HG02798 (cell line): ENCODE results near the gene UBE2G2.
"Not testable (repeated sequence)": the region's sequence is repeated elsewhere in the genome, so short reads cannot be mapped to it uniquely, and the experiment has no call there.

ENCODE experiments used
- ATAC-seq: cut with Tn5 transposase; IDR thresholded peaks from one replicate; pipeline ENCODE4 v1.9.1; 2021; ENCODE audit warnings: mild to moderate bottlenecking; ENCODE audit not compliant: unreplicated experiment, poor library complexity

Gene UBE2G2

DNA sequence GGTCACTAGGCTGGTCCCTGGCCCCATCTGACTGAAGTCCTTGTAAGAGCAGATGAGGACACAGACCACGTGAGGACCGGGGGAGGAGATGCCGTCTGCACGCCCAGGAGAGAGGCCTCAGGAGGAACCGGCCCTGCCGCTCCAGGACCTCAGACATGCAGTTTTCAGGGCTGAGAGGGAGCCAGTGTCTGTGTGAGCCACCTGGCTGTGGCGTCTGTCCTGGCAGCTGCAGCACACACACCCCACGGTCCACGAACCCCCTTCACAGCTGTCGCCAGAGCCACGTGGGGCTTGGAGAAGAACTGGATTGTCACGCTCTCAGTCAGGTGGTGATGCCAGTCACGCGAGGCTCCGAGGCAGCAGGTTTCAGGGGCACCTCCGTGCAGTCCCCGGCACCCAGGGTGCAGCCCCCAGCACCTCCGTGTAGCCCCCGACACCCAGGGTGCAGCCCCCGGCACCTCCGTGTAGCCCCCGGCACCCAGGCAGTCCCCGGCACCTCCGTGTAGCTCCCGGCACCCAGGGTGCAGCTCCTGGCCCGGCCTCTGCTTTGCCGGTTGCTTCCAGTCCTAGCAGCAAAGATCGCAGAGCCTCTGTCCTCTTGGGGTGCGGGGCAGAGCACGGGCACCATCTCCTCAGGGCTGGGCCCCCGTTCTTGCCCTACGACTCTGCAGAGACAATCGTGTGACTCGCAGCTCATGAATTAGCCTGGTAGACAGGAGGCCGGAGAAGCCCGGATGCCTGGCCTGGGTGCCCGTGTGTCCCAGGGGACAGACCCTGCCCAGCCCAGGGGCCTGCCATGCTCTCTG lies 35.2 kb upstream of the UBE2G2 start:
- ATAC-seq = no peak

- ATAC-seq = no peak
Measured at GRCh38 chr21:44836349-44836665, 34.7 kb upstream of the UBE2G2 start.

- no peak for ATAC-seq
Measured at GRCh38 chr21:44835647-44835973, 34.0 kb upstream of the UBE2G2 start.

GRCh38 chr21:44834951-44835646 lies 33.5 kb upstream of the UBE2G2 start:
- ATAC-seq = no peak

GRCh38 chr21:44834231-44834950 lies 32.8 kb upstream of the UBE2G2 start:
- no peak for ATAC-seq

GRCh38 chr21:44833663-44834062 lies 32.0 kb upstream of the UBE2G2 start:
- ATAC-seq = no peak

DNA sequence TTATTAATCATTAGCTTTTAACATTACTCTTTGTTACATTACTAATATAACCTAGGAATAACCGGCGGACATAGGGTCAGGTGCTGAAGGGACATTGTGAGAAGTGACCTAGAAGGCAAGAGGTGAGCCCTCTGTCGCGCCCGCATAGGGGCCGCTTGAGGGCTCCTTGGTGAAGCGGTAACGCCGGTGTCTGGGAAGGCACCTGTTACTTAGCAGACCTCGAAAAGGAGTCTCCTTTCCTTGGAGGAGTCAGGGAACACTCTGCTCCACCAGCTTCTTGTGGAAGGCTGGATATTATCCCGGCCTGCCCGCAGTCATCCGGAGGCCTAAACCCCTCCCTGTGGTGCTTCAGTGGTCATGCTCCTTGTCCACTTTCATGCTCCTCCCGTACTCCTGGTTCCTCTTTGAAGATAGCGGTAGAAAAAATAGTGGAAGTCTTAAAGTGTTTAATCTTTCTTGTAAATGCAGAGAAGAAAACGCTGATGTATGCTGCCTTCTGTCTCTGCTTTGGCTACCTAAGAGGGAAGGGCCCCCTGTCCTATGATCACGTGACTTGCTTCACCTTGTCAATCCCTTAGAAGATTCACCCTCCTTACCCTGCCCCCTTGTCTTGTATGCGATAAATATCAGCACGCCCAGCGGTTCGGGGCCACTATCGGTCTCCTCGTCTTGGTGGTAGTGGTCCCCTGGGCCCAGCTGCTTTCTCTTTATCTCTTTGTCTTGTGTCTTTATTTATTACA lies 31.1 kb upstream of the UBE2G2 start:
- not testable (repeated sequence) for ATAC-seq

GRCh38 chr21:44831227-44831860 lies 29.7 kb upstream of the UBE2G2 start:
- ATAC-seq = no peak

GRCh38 chr21:44829507-44830092 lies 28.0 kb upstream of the UBE2G2 start:
- ATAC-seq = no peak

- no peak for ATAC-seq
Measured at GRCh38 chr21:44828362-44829056, 26.9 kb upstream of the UBE2G2 start.

DNA sequence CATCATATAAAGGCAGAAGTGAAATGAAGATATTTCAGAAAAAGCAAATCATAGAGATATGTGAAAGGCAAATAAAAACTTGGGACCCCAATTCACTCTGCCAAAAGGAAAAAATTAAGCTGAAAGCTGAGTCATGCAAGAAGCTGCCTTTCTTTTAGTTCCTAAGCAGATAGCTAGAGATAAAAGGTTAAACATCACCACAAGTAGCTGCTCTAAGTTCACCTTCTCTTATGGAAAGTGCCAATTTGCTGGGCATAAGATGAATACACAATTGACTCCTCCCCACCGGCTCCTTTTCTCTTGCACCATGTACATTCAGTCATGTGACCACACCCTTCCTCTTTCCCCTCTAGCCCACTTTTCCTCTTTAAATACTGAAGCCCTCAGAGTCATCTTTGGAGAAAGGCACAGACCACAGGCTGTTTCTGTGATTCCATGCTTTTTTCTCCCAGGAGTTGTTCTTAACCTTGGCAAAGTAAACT lies 21.6 kb upstream of the UBE2G2 start:
- no peak for ATAC-seq

- no peak for ATAC-seq
Measured at GRCh38 chr21:44822484-44823178, 21.0 kb upstream of the UBE2G2 start.

DNA sequence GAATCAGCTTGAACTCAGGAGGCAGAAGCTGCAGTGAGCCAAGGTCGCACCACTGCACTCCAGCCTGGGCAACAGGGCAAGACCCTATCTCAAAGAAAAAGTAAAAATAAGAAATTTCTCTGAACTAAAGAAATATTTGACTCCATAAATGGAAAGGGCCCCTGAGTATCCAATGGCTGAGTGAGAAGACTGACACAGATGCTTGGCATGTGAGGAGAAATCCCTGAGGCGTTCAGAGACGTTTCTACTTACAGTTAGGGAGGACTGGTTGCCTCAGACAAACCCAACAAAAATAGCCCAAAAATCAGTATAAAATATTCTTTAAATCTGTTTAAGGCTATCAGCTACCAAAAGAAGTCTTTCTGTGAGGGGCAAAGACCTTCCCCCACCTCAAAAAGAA lies 19.2 kb upstream of the UBE2G2 start:
- no peak for ATAC-seq

DNA sequence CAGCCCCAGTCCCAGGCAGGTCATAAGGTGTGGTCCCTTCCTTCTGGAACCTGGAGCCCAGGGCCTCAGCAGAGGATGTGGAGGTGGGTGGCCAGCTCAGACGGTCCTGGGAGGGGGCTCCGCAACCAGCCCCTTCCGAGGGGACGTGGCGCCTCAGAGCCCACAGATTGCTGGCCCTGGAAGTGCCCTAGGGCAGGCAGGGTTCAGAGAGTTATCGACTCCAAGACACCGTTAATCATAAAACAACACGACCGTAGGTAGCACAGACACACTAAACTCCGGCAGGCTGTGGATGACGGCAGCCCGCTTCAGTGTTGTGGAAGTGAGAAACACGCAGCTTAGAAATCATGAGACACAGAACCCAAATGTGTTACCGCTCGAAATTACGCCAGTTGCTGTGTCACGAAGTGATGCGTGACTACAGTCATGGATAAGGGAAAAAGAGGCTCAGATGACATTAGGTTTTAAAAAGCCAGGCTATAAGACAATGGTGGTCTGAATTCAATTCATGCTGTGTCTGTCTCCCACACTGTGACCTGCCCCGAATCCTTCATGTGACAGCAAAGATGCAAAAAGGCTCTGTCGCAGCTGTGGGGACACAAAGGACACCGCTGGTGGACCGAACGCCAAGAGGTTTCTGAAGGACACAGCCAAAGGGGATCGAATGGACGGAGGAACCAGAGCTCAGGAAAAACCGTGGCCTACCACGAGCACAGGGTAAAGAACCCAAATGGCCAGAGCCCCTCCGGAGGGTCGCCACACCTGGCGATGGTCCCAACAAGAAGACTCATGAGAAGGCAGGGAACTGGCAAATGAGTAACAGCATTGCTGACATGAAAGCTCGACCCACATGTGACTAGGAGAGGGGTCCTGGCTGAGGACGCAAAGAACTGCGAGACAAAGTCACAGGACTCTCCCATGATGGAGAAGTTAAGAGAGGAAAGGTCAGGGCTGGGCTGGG lies 17.9 kb upstream of the UBE2G2 start:
- ATAC-seq = no peak

- ATAC-seq = no peak
Measured at GRCh38 chr21:44818640-44819011, 17.0 kb upstream of the UBE2G2 start.

- ATAC-seq = peak; percentile 73
Measured at GRCh38 chr21:44817914-44818639, 16.5 kb upstream of the UBE2G2 start, which contains the start of gene SUMO3. Gene SUMO3 (minus strand): TSS chr21:44818062. CDS start chr21:44817968, 94 bp downstream.

DNA sequence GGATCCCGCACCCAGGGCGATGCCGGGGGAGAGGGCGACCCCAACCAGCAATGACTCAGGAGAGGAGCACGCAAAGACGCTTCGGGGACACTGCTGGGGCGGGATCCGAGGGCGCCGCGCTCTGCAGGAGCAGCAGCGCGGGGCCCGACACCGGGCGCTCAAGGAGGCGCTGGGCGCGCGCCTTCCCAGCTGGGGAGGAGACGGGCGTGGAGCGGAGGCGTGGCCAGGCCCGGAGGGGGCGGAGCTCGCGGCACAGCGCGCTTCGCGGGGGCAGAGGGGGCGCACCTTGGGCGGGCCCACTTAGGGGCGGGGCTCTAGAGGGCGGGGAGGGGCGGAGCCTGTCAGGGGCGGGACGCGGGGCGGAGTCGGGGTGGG lies 15.9 kb upstream of the UBE2G2 start:
- peak; percentile 80 for ATAC-seq
